Measurements from ENCODE around the gene TBC1D19.
"Not testable (repeated sequence)": the region's sequence is repeated elsewhere in the genome, so short reads cannot be mapped to it uniquely, and the experiment has no call there.

Gene TBC1D19, protein sequence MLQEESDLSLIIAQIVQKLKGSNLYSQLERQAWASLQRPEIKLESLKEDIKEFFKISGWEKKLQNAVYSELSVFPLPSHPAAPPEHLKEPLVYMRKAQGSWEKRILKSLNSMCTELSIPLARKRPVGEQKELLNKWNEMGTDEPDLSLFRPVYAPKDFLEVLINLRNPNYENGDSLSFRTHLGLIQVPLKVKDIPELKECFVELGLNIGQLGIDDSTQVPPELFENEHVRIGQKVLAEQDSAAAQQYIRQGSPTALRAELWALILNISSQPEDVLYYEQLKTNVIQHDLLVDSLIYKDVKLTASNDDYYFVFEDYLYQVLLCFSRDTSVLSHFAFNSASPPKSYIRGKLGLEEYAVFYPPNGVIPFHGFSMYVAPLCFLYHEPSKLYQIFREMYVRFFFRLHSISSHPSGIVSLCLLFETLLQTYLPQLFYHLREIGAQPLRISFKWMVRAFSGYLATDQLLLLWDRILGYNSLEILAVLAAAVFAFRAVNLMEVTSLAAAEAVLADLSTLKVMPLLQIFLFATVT

DNA sequence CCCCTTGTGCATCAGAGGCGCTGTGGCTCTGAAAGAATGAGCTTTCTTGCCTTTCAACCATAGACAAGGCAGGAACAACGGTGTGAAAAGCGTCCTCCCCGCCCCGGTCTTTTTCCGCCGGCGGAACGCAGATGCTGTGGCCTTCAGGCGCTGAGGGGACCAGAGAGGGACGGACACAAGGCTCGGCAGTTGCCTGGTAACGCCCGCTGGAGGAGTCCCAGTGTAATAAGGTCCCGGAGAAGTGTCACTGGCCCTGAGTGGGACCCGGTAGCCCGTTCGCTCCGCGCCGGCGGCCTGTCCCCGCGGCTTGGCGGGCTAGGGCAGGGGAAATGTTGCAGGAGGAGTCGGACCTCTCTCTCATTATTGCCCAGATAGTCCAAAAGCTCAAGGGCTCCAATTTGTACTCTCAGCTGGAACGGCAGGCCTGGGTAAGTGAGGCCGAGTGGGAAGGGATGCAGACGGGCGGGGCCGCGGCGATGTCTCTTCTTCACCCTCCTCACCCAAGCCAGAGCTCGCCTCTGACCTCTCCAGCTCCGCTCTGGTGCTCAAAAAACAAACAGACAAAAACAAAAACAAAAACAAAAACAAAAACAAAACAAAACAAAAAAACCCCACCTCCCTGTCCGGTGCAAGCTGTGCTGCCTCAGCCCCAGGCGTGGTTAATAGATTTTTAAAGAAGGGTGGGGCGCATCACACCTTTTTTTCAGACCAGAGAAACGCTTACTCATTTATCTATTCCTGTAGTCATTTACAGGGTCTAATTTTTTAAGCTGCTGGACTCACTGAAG lies at the start of gene TBC1D19:
Gene TBC1D19 (plus strand): TSS at position 220 of the 788 bp plus-strand sequence. CDS start 110 bp downstream, at position 330.
- peak; percentile 97 for DNase-seq

DNA sequence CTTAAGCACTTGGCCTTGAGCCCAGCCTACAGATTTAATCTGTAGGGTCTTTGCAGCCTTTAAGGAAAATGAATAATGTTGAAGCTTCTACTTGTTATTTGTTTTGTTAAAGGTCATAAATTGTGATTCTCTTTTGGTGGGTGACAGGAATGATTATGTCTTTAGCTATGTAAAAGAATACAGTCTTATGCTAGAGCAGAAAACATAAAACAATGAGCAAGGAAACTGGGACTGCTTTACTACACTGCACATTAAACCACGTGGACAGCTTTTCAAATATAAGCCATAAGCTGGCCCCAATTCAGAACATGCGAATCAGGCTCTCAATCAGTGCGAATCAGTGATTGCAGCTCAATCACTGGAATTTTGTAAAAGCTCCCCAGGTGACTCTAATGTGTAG lies 40.9 kb upstream of the TBC1D19 start:
- no peak for DNase-seq

DNA sequence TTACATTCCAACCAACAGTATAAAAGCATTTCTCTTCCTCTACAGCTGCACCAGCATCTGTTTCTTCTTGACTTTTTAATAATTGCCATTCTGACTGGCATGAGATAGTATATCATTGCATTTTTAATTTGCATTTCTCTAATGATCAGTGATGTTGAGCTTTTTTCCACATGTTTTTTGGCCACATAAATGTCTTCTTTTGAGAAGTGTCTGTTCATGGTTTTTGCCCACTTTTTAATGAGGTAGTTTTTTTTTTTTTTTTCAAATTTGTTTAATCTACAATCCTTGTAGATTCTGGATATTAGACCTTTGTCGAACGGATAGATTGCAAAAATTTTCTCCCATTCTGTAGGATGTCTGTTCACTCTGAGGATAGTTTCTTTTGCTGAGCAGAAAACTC lies 39.5 kb upstream of the TBC1D19 start:
- DNase-seq: no peak

DNA sequence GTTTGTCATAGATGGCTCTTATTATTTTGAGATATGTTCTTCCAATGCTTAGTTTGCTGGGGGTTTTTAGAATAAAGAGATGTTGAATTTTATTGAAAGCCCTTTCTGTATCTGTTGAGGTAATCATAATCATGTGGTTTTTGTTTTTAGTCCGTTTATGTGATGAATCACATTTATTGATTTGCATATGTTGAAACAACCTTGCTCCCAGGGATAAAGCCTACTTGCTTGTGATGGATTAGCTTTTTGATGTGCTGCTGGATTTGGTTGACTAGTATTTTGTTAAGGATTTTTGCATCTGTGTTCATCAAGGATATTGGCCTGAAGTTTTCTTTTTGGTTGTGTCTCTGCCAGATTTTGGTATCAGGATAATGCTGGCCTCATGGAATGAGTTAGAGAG lies 35.5 kb upstream of the TBC1D19 start:
- DNase-seq: not testable (repeated sequence)

DNA sequence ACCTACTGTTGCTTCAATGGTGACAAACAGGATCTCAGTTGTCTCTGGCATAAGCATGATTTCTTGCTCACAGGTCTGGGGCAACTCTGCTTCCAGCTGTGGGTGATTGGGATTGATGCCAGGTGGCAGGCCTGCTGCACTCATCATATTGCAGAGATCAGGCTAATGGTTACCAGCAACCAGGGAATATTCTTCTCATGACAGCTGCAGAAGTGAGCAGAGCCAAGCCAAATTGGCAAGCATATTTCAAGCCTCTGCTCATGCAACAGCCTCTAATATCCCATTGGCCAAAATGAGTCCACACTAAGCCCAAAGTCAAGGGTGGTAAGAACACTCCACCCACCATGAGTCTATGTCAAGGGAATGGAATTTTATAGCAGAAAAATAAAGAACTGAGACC lies 26.7 kb upstream of the TBC1D19 start:
- DNase-seq: no peak

DNA sequence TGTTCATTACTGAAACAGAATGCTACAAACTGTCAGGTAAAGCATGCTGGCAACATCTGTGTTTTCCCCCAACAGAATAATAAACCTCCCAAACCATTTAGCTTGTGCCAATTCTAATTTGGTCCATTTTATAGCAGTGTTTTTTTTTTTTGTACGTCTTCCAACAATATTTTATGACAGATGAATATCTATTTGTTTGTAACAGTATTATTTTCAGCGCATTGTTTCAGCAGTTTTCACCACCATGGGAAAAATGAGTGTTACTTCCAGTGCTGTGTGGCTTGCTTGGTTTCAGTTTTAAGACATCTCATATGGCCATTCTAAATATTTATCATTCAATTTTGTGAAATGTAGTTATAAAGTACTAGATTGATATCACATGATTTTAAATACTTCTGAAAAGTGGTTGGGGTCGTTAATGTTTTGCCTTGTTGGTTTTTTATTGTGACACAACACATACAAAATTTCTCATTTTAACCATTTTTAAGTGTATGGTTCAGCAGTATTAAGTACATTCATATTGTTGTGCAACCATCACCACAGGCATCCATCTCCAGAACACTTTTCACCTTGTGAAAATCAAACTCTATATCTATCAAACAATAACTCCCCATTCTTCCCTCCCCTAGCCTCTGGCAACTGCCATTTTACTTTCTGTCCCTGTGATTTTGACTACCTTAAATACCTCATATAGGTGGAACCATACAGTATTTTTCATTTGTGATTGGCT lies 25.6 kb upstream of the TBC1D19 start:
- no peak for DNase-seq

DNA sequence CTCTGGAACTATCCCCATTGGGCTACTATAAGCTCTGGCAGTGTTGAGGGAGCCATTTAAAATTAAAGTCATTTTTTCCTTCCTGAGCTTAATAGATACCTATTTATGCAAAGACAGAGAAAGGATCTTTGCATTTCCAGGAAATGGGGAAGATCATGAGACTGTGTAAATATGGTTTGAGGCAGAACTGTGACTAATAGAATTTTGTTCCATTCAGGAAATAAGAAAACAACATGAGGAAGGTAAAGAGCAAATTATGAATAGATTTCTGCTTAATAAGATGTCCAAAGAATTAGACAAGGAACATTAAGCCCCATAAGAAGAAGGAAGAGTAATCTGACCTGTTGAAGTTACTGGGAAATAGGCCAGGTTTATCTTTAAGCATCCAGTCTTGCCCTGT lies 17.8 kb upstream of the TBC1D19 start:
- no peak for DNase-seq

DNA sequence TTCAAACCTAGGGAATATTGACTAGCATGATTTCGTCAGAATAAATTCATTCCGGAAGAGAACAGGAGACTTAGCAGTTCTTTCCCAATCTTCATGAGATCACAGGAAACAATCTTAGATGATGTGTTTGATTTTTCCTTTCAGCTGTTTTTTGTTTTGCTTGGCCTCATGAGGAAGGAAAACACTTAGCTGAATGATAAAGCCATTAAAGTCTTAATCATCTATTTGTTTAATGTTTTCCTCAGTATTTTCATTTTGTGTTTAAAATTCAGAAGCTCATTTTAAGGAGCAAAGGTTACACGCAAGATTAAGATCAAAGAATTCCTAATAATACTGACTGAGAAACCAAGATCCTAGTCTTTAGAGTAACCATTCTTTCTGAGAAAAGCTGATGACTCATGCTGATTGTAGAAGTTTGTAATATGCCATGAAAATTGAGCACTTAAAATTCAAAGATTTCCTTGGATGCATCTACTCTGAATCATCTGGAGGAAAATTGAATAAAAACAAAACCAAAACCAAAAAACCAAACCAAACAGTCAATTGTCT lies 15.4 kb upstream of the TBC1D19 start:
- DNase-seq: no peak

DNA sequence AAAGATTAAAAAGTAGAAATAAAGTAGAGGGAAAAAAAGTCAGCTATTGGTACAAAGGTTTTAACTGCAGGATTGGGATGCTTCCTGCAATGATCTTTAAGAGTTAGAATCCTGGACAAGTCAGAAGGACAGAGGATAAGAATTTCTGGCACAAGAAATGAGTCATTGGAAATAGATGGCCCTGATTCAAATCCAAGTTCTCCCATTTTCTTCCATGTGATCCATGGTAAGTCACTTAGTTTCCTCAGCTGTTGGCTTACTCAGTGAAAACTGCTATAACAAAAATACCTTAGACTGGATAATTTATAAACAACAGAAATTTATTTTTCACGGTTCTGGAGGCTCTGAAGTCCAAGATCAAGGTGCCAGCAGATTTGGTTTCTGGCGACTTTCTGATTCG lies 13.3 kb upstream of the TBC1D19 start:
- DNase-seq: no peak

DNA sequence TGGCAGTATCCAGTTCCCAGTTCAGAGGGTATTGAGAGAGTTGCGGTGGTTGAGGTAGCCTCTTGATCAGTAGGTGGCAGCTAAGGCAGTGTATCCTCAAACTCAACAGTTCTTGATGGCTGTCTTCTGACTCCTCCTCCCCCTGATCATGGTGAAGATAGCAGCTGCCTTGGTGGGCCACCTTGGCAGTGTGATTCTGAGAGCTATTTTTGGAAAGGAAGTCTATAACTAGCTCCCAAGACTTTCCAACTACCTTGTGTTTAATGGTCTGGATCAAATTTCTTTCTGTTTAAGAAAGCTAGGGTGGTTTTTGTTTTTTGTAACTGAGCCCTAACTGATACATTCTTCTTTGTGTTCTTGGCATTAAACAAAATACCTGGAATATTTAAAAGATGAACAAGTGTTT lies 10.5 kb upstream of the TBC1D19 start:
- DNase-seq: no peak

DNA sequence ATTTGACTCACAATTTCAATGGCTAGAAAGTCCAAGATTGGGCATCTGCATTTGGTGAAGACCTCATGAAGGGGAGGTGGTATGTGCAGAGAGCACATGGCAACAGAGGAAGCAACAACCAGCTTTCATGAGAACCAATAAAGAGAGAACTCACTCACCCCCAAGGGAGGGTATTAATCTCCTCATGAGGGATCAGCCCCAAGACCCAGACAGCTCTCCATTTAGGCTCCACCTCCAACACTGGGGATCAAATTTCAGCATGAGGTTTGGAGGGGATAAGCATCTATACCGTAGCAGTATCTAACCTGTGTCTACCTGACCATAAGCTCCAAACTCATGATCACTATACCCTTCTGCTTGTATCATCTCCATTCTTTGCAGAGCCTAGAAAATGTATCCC lies 9.3 kb upstream of the TBC1D19 start:
- DNase-seq: no peak

DNA sequence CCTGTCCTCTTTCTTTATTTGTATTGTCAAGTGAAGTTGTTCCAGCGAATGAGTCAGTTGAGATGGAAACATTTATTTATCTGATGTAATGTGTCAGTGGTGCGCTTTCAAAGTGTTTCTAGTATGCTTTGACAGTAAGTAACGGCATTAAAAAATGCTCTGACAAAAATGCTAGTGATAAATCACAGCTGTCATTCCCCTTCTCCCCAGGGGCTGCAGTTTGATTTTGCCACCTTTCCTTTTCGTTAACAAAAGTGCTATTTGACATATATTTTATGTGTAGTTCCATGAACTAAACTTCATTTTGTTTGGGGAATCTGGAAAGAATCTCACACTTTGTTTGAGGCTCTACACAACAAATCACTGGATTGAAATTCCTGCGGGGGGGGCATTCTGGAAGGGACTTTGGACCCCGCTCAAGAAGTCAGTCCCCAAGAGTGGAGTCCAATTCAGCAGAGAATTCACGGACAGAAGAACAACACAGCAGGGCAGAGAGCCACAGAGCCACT lies 7.6 kb upstream of the TBC1D19 start:
- no peak for DNase-seq

DNA sequence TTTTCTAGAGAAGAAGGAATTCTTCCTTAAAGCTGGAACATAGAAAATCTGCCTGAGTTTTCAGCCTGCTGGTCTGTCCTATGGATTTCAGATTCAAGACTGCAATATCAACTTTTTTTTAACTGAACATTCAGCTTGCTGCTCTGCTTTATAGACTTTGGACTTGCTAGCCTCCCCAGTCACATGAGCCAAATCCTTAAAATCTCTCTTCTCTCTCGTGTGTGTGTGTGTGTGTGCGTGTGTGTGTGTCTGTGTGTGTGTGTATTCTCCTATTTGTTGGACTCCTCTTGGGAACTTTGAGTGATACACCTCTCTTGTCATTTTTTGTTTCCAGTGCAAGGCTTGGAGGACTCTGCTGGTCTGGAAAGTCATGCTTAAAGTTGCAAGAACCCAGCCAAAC lies 6.8 kb upstream of the TBC1D19 start:
- no peak for DNase-seq

DNA sequence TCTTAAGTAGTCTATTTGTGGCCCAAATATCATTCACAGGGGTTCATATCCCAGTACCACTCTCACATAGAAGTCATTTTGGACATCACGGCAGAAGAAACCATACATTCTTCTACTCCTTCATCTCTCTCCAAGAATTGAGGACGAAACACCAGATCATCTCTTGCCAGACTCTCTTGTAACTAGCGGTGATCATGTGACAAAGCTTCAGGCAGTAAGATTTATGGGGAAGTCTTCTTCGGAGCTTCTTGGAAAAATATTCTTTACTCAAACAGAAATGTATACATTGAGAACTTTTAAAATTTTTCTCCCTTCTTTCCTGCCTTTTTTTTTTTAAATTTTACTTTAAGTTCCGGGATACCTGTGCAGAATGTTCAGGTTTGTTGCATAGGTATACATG lies 4.7 kb upstream of the TBC1D19 start:
- no peak for DNase-seq

DNA sequence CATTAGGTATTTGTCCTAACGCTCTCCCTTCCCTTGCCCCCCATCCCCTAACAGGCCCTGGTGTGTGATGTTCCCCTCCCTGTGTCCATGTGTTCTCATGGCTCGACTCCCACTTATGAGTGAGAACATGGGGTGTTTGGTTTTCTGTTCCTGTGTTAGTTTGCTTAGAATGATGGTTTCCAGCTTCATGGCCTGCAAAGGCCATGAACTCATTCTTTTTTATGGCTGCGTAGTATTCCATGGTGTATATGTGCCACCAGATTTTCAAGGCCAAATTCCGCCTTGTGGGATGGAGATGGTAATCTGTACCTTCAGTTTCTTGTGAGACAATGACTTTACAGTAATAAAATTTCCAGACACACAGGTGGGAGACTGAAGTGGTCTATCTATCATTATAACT lies 2.5 kb upstream of the TBC1D19 start:
- DNase-seq: not testable (repeated sequence)

DNA sequence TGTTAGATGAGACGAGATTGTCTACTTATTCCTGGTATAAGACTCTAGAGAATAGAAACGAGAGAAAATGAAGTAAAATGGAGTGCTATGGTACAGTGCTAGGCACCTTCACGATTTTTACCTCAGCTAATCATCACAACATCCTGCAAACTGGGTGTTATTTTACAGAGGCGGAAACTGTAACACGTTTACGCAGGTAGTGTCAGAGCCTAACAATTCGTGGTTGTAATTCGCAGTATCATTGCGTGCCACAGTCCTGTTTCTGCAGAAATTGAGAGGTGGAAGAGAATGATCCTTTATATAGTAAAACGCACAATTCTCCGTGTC lies 383 bp upstream of the TBC1D19 start:
- DNase-seq: no peak

DNA sequence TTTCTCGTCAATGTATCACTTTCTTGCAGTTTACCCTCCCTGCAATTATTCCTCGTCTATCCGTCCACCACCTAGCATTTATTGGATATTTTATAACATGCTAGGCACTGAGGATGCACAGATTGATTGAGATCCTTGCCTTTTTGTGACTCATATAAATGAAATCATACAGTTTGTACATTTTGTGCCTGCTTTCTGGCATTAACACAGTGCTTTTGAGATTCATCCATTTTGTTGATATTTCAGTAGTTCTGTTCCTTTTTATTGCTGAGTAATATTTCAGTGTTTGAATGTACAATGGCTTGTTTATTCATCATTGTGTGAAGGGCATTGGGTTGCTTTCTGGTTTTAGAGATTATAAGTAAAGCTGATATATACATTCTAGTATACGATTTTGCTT lies 841 bp downstream of the TBC1D19 start:
- no peak for DNase-seq

DNA sequence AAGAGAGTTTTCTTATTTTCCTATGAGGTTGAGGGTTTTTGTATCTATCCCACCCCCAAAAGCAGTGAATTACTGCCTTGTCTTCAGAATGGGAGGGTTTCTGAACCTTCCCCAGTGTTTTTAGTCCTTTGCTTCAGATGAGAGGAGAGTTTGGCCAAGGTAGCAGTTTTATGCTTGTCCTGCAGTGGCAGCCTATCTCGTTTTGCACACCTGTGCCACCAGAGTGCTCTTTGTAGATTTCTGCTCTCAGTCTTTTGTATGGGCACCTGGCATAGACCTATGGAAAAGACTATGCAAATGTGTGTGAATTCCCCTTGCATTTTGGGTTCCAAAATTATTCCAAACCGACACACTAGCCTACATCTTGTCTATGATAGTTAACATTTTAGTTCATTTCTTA lies 5.8 kb downstream of the TBC1D19 start:
- no peak for DNase-seq

DNA sequence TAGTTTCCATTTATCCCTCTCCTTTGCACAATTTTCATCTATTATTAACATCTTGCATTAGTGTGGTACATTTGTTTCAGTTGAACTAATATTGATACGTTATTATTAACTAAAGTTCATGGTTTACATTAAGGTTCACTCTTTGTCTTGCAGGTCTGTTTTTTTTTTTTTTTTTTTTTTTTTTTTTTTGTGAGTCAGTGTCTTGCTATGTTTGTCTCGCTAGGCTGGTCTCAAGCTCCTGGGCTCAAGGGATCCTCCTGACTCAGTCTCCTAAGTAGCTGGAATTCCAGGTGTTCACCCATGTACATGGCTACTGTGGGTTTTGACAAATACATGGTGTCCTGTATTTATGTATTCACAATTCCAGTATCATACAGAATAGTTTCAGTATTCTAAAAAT lies 6.8 kb downstream of the TBC1D19 start:
- no peak for DNase-seq

DNA sequence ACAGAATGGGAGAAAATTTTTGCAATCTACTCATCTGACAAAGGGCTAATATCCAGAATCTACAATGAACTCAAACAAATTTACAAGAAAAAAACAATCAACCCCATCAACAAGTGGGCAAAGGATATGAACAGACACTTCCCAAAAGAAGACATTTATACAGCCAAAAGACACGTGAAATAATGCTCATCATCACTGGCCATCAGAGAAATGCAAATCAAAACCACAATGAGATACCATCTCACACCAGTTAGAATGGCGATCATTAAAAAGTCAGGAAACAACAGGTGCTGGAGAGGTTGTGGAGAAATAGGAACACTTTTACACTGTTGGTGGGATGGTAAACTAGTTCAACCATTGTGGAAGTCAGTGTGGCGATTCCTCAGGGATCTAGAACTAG lies 9.7 kb downstream of the TBC1D19 start:
- DNase-seq: not testable (repeated sequence)

DNA sequence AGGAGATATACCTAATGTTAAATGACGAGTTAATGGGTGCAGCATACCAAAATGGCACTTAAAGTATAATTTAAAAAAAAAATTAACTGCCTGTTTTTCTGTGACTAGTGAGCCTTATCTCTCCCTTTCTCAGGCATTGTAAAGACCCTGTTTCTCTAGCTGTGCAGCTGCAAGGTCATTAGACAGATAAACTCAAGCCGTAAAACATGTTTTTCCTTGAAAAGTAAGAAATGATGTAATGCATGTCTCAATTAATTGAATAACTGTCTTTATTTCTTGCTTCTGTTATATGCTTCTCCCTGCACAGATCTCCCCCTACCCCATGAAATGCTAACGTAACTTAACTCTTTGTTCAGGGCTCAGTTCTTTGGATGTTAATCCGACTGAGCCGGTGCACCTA lies 10.5 kb downstream of the TBC1D19 start:
- no peak for DNase-seq

DNA sequence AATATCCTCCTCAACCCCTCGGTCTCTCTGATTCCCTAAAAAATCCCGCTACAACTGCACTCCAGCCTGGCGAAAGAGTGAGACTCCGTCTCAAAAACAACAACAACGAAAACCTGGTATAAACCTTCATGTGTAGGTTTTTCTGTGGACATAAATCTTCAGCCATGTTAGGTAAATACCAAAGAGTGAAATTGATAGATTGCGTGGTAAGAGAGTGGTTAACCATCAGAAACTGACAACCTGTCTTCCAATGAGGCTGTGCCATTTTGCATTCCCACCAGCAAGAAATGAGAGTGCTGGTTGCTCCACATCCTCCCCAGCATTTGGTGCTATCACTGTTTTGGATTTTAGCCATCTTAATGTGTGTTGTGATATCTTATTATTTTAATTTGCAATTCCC lies 10.9 kb downstream of the TBC1D19 start:
- no peak for DNase-seq

DNA sequence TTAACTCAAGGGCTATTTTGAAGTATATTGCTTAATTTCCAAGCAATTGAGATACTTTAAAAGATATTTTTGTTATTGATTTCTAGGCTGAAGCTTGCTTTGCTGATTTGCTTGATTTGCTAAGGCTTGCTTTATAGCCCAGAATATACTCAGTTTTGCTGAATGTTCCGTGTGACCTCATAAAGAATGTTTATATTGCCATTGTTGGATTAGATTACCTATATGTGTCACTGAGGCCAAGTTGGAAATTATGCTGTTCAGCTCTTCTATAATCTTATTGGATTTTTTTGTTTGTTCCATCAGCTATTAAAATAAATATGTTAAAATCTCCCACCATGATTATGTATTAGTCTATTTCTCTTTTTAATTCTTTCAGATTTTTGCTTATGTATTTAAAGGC lies 13.0 kb downstream of the TBC1D19 start:
- DNase-seq: no peak
